Heart left ventricle (tissue), 13 donors: ENCODE data around the gene CCR2.

Experiments used
- POLR2A ChIP-seq, 2 donors: fragments of 450-650 bp; IDR thresholded peaks; one replicate each; pipeline ENCODE4 v1.6.1; 2017; ENCODE audit warnings: antibody characterized with exemption in 2 of 2, mild to moderate bottlenecking in 2 of 2, moderate library complexity in 2 of 2
- TF ChIP-seq, protein P1 (sequence below), 12 donors: fragments of 200-600 bp; sonication (generic) in 4 of 12; IDR thresholded peaks; one replicate each; pipeline versions ENCODE4 v1.5.0 to v1.8.0; 2018 to 2022; ENCODE audit warnings: antibody characterized with exemption in 12 of 12, mild to moderate bottlenecking in 5 of 12
- donor health status: ischemic (EF 13 %, LVEDD 7.1; RV severe dilation, severe dysfunction).
- donor health status: DM: no; HTN: yes; CAD: no.
- donor health status: DM: no; HTN: no; CAD: no.
- donor health status: ischemic (EF 25% LVEDD 6.9; RV normal size, moderate dysfunction).
- donor health status: ischemic (EF 25% LVEDD 5.7; RV mildly dilated, moderate dysfunction).
- donor health status: ischemic (EF 35%, LVEDD 5.7; RV mildly dilated, moderate dysfunction).
- donor health status: nonischemic (EF 11% LVEDD 7.7; RV severe dilation, severe dysfunction).
- donor health status: DM: yes; HTN: yes; CAD: no.
- donor health status: PGD.
- donor health status: ischemic (EF 29% LVEDD 5.4; RV normal size, mild dysfunction).
- donor health status: nonischemic (EF 23%, LVEDD 6.1; RV moderate dilation, normal function).

DNA sequence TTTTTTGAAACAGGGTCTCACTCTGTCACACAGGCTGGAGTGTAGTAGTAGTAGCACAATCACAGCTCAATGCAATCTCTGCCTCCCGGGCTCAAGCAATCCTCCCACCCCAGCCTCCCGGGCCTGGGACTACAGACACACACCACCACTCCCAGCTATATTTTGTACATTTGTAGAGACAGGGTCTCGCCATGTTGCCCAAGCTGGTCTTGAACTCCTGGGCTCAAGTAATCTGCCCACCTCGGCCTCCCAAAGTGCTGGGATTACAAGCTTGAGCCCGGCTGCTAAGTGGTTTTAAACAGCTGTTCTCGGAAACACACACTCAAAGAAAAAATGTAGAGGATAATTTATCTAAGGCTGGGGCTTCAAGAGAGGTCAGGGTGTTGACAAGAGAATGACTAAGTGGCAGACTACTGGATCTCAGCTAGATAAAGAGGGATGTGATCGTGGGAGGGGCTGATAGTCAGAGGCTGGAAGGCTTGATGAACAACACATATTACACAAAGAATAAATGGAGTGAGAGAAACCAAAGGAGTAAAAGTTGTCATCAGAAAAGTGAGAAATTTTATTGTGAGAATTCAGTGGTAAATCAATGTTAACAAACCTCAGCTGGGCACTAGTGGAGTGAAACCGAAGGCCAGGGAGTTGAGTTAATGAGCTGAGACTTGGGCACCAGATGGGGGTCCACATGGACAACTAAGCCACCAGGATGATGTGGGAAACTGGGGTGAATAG is 46.3 kb downstream of the CCR2 start:
- TF ChIP-seq, protein P1, sequence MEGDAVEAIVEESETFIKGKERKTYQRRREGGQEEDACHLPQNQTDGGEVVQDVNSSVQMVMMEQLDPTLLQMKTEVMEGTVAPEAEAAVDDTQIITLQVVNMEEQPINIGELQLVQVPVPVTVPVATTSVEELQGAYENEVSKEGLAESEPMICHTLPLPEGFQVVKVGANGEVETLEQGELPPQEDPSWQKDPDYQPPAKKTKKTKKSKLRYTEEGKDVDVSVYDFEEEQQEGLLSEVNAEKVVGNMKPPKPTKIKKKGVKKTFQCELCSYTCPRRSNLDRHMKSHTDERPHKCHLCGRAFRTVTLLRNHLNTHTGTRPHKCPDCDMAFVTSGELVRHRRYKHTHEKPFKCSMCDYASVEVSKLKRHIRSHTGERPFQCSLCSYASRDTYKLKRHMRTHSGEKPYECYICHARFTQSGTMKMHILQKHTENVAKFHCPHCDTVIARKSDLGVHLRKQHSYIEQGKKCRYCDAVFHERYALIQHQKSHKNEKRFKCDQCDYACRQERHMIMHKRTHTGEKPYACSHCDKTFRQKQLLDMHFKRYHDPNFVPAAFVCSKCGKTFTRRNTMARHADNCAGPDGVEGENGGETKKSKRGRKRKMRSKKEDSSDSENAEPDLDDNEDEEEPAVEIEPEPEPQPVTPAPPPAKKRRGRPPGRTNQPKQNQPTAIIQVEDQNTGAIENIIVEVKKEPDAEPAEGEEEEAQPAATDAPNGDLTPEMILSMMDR (IDR thresholded peaks at IDR 0.05), result no peak
- no peak for TF ChIP-seq POLR2A (IDR thresholded peaks at IDR 0.05)
